Kidney epithelial cell (primary cell): ENCODE results near the gene ASPSCR1. TPM values are rescaled to one million over a fixed set of nuclear protein-coding genes. Genes with fewer than 3 reads are reported as not detected.

Source experiments
- DNase-seq: peaks from one replicate; pipeline ENCODE4 v3.0.0-alpha.2; 2010; ENCODE audit warnings: low read depth
- H3K27me3 ChIP-seq: 2 replicates; pipeline ENCODE4 v1.6.0; 2011; ENCODE audit warnings: low read length; ENCODE audit not compliant: control insufficient read depth, insufficient read depth
- H3K36me3 ChIP-seq: 2 replicates; pipeline ENCODE4 v1.5.1; 2011; ENCODE audit warnings: low read length; ENCODE audit not compliant: control insufficient read depth, insufficient read depth
- H3K4me3 ChIP-seq: 2 replicates; pipeline ENCODE4 v1.5.1; 2011; ENCODE audit warnings: low read depth, mild to moderate bottlenecking, control low read depth, low read length
- total RNA-seq: library from RNA; depleted of rRNA; stranded (reverse); fragments of >200 nt; gene quantifications from 2 replicates; pipeline ENCODE4 v1.2.3, GENCODE V29; 2015
- TF ChIP-seq, protein P1 (sequence below): IDR thresholded peaks from 2 replicates; pipeline ENCODE4 v1.5.1; 2011; ENCODE audit warnings: mild to moderate bottlenecking, moderate library complexity, low read length, control low read depth, inconsistent platforms; ENCODE audit not compliant: insufficient read depth, poor library complexity, severe bottlenecking

The ASPSCR1 gene
- total RNA-seq, 1 donor from 2014 or later: 19.5 TPM

DNA sequence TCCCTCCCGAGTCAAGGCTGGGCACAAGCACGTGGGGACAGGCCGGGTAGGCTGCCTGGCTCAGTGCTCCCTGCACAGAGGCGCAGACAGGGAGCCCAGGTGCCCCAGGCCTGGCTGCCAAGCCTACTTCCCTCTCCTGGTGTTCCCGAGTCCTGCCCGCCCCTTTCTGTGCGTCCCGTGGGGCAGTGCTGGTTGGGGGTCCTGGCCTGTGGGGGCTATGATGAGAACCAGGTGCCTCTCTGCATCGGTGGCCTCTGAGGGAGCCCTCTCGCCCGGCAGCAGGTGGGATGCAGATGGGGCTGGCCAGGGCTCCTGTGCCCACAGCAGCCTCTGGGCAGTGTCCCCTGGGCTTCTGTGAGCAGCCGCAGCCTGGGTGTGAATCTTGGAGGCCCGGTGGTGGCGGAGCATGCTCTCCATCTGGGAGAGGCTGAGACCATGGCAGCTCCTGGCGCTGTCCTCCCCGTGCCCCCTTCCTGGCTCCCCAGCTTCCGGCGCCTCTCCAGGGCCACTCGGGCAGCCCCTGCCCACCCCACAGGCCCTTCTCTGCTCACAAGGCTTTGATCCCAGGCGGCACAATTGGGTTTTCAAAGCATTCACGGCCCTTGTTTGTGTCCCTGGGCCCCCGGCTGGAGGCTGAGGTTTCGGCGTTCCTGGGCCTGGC is 38.0 kb downstream of the ASPSCR1 start:
- no peak for DNase-seq
- peaks cover 4% of the 10 kb centered on the region for H3K36me3 ChIP-seq
- H3K4me3 ChIP-seq: no peak overlapping the region
- H3K27me3 ChIP-seq: no peaks in the 10 kb centered on the region
- TF ChIP-seq, protein P1, sequence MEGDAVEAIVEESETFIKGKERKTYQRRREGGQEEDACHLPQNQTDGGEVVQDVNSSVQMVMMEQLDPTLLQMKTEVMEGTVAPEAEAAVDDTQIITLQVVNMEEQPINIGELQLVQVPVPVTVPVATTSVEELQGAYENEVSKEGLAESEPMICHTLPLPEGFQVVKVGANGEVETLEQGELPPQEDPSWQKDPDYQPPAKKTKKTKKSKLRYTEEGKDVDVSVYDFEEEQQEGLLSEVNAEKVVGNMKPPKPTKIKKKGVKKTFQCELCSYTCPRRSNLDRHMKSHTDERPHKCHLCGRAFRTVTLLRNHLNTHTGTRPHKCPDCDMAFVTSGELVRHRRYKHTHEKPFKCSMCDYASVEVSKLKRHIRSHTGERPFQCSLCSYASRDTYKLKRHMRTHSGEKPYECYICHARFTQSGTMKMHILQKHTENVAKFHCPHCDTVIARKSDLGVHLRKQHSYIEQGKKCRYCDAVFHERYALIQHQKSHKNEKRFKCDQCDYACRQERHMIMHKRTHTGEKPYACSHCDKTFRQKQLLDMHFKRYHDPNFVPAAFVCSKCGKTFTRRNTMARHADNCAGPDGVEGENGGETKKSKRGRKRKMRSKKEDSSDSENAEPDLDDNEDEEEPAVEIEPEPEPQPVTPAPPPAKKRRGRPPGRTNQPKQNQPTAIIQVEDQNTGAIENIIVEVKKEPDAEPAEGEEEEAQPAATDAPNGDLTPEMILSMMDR: no peak

DNA sequence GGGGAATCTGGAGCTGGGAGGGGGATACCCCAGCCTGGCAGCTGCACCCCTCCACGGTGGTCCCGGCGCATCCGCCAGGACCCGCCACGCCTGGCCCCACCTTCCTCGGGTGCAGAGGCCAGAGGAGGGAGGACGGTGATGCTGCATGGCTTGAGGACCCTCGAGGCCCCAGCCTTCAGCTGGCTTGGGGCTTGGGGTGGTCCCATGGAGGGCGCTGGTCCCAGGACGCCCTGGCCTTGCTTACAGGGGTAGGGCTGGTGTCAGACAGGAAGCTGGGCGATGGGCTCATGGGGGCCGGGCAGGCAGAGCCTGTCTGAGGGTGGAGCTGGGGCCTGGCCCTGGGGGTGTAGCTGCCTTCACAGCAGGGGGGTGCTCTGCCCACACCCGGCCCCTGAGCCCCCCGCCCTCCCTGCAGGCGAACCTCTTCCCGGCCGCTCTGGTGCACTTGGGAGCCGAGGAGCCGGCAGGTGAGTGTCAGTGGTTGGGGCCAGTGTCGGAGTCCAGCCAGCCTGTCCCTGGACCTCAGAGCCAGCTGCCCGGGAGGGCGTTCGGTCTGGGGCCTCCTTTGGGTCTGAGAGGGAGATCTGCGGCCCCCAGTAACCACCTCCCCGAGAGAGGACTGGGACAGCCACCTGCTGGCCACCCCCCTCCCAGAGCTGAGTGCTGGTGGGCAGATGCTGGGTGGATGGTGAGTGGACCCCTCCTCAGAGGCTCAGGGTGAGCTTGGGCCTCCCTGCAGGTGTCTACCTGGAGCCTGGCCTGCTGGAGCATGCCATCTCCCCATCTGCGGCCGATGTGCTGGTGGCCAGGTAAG is 38.8 kb downstream of the ASPSCR1 start:
- peaks cover 4% of the 10 kb centered on the region for H3K36me3 ChIP-seq
- TF ChIP-seq, protein P1: no peak
- no peaks in the 10 kb centered on the region for H3K27me3 ChIP-seq
- no peak overlapping the region for H3K4me3 ChIP-seq
- DNase-seq: no peak

DNA sequence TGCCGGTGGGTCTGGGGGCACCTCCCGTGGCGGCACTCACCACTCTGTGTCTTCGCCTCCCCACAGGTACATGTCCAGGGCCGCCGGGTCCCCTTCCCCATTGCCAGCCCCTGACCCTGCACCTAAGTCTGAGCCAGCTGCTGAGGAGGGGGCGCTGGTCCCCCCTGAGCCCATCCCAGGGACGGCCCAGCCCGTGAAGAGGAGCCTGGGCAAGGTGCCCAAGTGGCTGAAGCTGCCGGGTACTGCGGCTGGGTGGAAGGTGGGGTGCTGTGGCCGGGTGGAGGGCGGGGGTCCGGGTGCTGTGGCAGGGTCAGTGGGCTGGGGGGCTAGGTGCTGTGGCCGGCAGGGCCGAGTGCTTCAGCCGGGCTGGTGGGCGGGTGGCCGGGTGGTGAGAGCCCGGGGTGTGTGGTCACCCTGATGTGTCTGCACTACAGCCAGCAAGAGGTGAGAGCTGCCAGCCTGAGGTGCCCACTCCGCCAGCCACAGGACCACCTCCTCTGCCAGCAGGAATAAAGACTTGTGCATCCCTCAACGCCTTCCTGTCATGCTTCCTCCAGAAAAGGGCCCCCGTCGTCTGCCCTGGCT is 39.5 kb downstream of the ASPSCR1 start:
- Histone ChIP-seq H3K36me3 (peaks cover 4% of the 10 kb centered on the region), H3K4me3 (no peak overlapping the region), H3K27me3 (no peaks in the 10 kb centered on the region)
- no peak for DNase-seq
- TF ChIP-seq, protein P1: no peak

DNA sequence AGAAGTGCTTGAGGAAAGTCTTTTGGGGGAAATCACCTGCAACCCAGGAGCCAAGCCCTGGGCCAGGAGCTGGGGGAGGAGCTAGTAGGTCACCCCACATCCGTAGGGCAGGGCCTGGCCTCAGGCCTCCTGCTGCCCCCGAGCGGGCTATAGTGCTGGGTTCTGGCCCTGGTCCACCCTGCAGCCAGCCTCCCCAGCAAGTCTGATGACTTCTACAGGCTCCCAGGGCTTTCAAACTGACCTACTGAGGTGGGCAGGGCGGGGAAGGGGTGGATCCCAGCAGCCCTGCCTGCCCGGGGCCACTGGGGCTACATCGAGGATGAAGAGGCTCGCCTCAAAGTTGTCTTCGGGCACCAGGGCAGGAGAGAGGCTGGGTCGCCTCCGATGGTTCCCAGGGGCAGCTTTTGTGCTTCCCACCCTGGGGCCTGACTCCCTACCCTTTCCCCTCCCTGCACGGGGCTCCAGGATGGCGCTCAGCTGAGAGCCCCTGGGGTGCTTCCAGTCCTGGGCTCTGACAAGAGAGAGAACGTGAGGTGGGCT is 40.3 kb downstream of the ASPSCR1 start:
- TF ChIP-seq, protein P1: no peak
- Histone ChIP-seq H3K4me3 (no peak overlapping the region), H3K36me3 (peaks cover 4% of the 10 kb centered on the region), H3K27me3 (no peaks in the 10 kb centered on the region)
- DNase-seq: no peak

DNA sequence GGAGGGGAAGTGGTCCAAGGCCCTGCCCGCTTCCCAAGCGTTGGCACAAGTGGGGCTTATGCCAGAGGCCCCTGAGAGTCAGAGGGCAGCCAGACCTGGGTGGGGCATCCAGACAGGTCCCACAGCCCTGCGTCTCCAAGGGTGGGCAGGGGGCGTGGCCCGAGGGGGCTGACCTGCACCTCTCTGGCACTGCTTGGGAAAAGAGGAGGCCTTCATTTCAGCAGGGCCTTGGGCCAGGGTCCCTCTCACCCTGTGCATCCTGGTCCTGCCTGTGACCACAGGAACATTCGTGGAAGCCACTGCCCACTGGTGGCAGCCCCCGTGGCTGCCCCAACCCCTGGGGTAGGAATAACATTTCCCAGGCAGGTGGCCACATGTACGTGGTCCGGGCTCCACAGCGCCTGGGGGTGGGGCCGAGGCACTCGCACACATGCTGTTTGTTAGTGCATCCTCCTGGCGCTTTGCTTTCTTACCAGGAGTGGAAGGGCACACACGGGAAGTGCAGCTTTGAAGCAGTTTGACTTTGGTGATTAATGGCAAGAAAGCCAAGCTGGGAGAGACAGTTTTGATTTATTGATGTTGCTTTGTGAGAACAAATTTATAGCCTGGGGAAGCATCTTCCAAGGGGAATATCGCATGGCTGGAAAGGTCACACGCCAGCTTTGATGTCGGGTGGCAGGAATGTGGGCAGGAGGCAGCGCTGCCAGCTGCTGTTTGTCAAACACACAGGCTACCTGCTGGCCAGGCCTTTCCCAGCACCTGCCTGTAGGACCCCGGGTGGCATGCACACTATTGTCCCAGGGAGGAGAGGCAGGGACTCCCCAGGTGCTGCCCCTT is 40.9 kb downstream of the ASPSCR1 start:
- H3K27me3 ChIP-seq: no peaks in the 10 kb centered on the region
- TF ChIP-seq, protein P1: no peak
- H3K36me3 ChIP-seq: peaks cover 4% of the 10 kb centered on the region
- DNase-seq: no peak
- H3K4me3 ChIP-seq: no peak overlapping the region
